K562 (cell line): ENCODE results near the gene EXOC3L1. TPM values are rescaled to one million over a fixed set of nuclear protein-coding genes. Genes with fewer than 3 reads are reported as not detected.

Source experiments
- ADNP ChIP-seq: fragments of 200-800 bp; sonication (Bioruptor generic); IDR thresholded peaks from 2 replicates; pipeline ENCODE4 v1.6.1; 2016; ENCODE audit warnings: missing genetic modification characterization, missing compliant biosample characterization
- FOXA3 ChIP-seq, 2 experiments: fragments of 450-650 bp in 1 of 2; sonication (generic) in 1 of 2; formaldehyde crosslinking; IDR thresholded peaks in 1 of 2; conservative IDR thresholded peaks in 1 of 2; 2 replicates each; pipeline versions ENCODE4 v1.4.0 to v1.8.0; 2020 to 2022; ENCODE audit warnings: mild to moderate bottlenecking in 2 of 2, missing genetic modification reagents in 1 of 2
- GABPB1 ChIP-seq: sonication (generic); formaldehyde crosslinking; IDR thresholded peaks from 2 replicates; pipeline ENCODE4 v1.8.0; 2022; ENCODE audit warnings: mild to moderate bottlenecking, missing genetic modification reagents
- IRF2 ChIP-seq: sonication (generic); formaldehyde crosslinking; IDR thresholded peaks from 2 replicates; pipeline ENCODE4 v1.8.1; 2022; ENCODE audit warnings: mild to moderate bottlenecking, missing genetic modification reagents
- JUND ChIP-seq, 2 experiments: IDR thresholded peaks; 2 replicates in 1 of 2; 3 replicates in 1 of 2; pipeline ENCODE4 v1.6.1; 2011; ENCODE audit warnings: borderline replicate concordance in 2 of 2, low read depth in 2 of 2, low read length in 2 of 2, improper control_type of control experiment in 1 of 2, missing biosample characterization in 1 of 2, missing genetic modification characterization in 1 of 2, missing genetic modification reagents in 1 of 2
- MYBL2 ChIP-seq, 2 experiments: fragments of 450-650 bp in 1 of 2; sonication (generic) in 1 of 2; formaldehyde crosslinking in 1 of 2; IDR thresholded peaks; 2 replicates each; pipeline versions ENCODE4 v1.6.1 to v1.8.1; 2017 to 2022; ENCODE audit warnings: borderline replicate concordance in 1 of 2, inconsistent platforms in 1 of 2, low read depth in 1 of 2, mild to moderate bottlenecking in 1 of 2, missing genetic modification reagents in 1 of 2, moderate library complexity in 1 of 2
- MYC ChIP-seq, 2 experiments: fragments of 250-450 bp in 1 of 2; sonication (Bioruptor Pico) in 1 of 2; IDR thresholded peaks; 2 replicates each; pipeline versions ENCODE4 v1.5.1 to v1.6.1; 2012 to 2021; ENCODE audit warnings: low read depth in 2 of 2, borderline replicate concordance in 1 of 2, improper control_type of control experiment in 1 of 2, low read length in 1 of 2, mild to moderate bottlenecking in 1 of 2, moderate library complexity in 1 of 2
- PRMT5 ChIP-seq: sonication (generic); formaldehyde crosslinking; IDR thresholded peaks from 2 replicates; pipeline ENCODE4 v1.5.0; 2020; ENCODE audit warnings: missing genetic modification reagents
- RAD21 ChIP-seq, 2 experiments: fragments of 250-450 bp in 1 of 2; fragments of 450-650 bp in 1 of 2; sonication (Bioruptor Pico) in 1 of 2; formaldehyde crosslinking in 1 of 2; IDR thresholded peaks in 1 of 2; conservative IDR thresholded peaks in 1 of 2; 2 replicates each; pipeline versions ENCODE4 v1.4.0 to v1.8.0; 2020 to 2022; ENCODE audit warnings: mild to moderate bottlenecking in 2 of 2, moderate library complexity in 1 of 2
- ZNF551 ChIP-seq: fragments of 250-450 bp; sonication (Bioruptor Pico); IDR thresholded peaks from 2 replicates; pipeline ENCODE4 v1.5.0; 2021; ENCODE audit warnings: mild to moderate bottlenecking, moderate library complexity
- ZNF695 ChIP-seq: fragments of 450-650 bp; formaldehyde crosslinking; IDR thresholded peaks from 2 replicates; pipeline ENCODE4 v1.4.0; 2020; ENCODE audit warnings: mild to moderate bottlenecking, moderate library complexity
- polyA plus RNA-seq, 8 experiments: library from polyadenylated mRNA; depleted of rRNA in 4 of 8; stranded (reverse) in 5 of 8; unstranded in 3 of 8; fragments of >200 nt; fragmentation: Nextera tagmentation in 2 of 8; fragmentation: Illumina TruSeq in 1 of 8; extraction: Ambion mirVana in 2 of 8; extraction: Trizol in 1 of 8; gene quantifications; 2 replicates each; pipeline versions ENCODE4 v1.2.1 to v1.2.3, GENCODE V29; 2011 to 2014; ENCODE audit warnings: inconsistent platforms in 1 of 8, missing spikeins in 1 of 8
- total RNA-seq, 7 experiments: library from RNA; depleted of rRNA in 6 of 7; stranded (reverse); fragments of >200 nt in 6 of 7; fragmentation: Illumina TruSeq in 2 of 7; extraction: Trizol in 2 of 7; gene quantifications; 2 replicates each; pipeline versions ENCODE4 v1.2.1 to v1.2.3, GENCODE V29; 2011 to 2021; ENCODE audit warnings: low replicate concordance in 1 of 7
- TF ChIP-seq, protein P1 (sequence below), 2 experiments: fragments of 150-350 bp in 1 of 2; IDR thresholded peaks; 2 replicates each; pipeline ENCODE4 v1.6.1; 2012 to 2016; ENCODE audit warnings: low read depth in 2 of 2, low read length in 2 of 2, mild to moderate bottlenecking in 1 of 2, moderate library complexity in 1 of 2
- TF ChIP-seq, protein P2 (sequence below): fragments of 150-350 bp; conservative IDR thresholded peaks from 2 replicates; pipeline ENCODE4 v1.6.1; 2014; ENCODE audit warnings: low read length
- TF ChIP-seq, protein P3 (sequence below): sonication (generic); formaldehyde crosslinking; IDR thresholded peaks from 2 replicates; pipeline ENCODE4 v1.8.1; 2023; ENCODE audit warnings: mild to moderate bottlenecking, missing genetic modification reagents

The EXOC3L1 gene
- total and polyA plus RNA-seq, 9 of the 15 experiments (the other 6 are each of a cell fraction or from before 2014, with no cell fraction given): 0.08 TPM; not detected in 8

DNA sequence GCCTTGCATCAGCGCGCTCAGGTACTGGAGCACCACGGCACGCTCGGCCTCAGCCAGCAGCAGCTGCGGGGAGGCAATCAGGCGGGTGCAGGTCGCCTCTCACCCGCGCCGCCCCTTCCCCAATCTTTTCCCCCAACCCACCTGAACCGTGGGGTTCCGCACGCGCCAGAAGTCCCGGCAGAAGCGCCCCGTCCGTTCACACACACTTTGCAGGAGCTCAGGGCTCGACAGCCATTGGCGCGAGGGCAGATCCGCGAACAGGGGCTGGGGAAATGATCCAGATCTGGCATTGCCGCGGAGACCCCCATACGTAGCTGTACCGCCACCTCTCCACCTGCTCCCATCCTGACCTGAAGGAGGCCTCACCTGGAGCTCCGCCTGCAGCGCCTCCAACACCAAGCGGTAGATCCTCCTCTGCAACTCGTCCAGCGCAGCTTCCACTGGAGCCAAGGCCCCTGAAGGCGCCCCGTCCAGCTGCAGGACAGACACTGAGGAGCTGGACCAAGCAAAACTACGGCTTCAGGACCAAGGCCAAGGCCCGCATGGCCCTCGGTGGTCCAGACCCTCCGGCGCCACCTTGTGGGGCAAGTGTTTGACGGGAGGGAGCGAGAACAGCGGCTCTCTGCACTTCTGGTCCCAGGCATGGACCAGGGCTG is 4.8 kb downstream of the EXOC3L1 start (continued):
- TF ChIP-seq, protein P1, sequence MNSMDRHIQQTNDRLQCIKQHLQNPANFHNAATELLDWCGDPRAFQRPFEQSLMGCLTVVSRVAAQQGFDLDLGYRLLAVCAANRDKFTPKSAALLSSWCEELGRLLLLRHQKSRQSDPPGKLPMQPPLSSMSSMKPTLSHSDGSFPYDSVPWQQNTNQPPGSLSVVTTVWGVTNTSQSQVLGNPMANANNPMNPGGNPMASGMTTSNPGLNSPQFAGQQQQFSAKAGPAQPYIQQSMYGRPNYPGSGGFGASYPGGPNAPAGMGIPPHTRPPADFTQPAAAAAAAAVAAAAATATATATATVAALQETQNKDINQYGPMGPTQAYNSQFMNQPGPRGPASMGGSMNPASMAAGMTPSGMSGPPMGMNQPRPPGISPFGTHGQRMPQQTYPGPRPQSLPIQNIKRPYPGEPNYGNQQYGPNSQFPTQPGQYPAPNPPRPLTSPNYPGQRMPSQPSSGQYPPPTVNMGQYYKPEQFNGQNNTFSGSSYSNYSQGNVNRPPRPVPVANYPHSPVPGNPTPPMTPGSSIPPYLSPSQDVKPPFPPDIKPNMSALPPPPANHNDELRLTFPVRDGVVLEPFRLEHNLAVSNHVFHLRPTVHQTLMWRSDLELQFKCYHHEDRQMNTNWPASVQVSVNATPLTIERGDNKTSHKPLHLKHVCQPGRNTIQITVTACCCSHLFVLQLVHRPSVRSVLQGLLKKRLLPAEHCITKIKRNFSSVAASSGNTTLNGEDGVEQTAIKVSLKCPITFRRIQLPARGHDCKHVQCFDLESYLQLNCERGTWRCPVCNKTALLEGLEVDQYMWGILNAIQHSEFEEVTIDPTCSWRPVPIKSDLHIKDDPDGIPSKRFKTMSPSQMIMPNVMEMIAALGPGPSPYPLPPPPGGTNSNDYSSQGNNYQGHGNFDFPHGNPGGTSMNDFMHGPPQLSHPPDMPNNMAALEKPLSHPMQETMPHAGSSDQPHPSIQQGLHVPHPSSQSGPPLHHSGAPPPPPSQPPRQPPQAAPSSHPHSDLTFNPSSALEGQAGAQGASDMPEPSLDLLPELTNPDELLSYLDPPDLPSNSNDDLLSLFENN (IDR thresholded peaks at IDR 0.05; ENCODE audit: low read depth in 2 of 2, low read length in 2 of 2): no peak
- peak in 1 of 2 experiments; percentile 68; a peak in 1 of 4 replicates for TF ChIP-seq FOXA3 (CRISPR knock-in tag; conservative IDR thresholded peaks at IDR 0.05 in 1 of 2, IDR thresholded peaks at IDR 0.05 in 1 of 2)
- TF ChIP-seq MYC (IDR thresholded peaks at IDR 0.05; ENCODE audit: low read depth, low read length): peak; percentile 80
- TF ChIP-seq MYC (CRISPR knock-in tag; IDR thresholded peaks at IDR 0.05; ENCODE audit: borderline replicate concordance, low read depth): no peak
- peak; percentile 74 to 95 for TF ChIP-seq RAD21 (CRISPR knock-in tag; conservative IDR thresholded peaks at IDR 0.05 in 1 of 2, IDR thresholded peaks at IDR 0.05 in 1 of 2)
- TF ChIP-seq ADNP: no peak
- TF ChIP-seq IRF2 (CRISPR knock-in tag): no peak
- TF ChIP-seq, protein P2, sequence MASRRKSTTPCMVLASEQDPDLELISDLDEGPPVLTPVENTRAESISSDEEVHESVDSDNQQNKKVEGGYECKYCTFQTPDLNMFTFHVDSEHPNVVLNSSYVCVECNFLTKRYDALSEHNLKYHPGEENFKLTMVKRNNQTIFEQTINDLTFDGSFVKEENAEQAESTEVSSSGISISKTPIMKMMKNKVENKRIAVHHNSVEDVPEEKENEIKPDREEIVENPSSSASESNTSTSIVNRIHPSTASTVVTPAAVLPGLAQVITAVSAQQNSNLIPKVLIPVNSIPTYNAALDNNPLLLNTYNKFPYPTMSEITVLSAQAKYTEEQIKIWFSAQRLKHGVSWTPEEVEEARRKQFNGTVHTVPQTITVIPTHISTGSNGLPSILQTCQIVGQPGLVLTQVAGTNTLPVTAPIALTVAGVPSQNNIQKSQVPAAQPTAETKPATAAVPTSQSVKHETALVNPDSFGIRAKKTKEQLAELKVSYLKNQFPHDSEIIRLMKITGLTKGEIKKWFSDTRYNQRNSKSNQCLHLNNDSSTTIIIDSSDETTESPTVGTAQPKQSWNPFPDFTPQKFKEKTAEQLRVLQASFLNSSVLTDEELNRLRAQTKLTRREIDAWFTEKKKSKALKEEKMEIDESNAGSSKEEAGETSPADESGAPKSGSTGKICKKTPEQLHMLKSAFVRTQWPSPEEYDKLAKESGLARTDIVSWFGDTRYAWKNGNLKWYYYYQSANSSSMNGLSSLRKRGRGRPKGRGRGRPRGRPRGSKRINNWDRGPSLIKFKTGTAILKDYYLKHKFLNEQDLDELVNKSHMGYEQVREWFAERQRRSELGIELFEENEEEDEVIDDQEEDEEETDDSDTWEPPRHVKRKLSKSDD: 0 out of 2 replicates have a peak, but pooled peaks have one; percentile 38
- peak; percentile 86 for TF ChIP-seq GABPB1
- TF ChIP-seq ZNF695: no peak
- TF ChIP-seq ZNF551 (CRISPR knock-in tag): no peak
- TF ChIP-seq PRMT5 (CRISPR knock-in tag): peak; percentile 88
- no peak for TF ChIP-seq MYBL2 (IDR thresholded peaks at IDR 0.05; ENCODE audit: low read depth)
- TF ChIP-seq MYBL2 (CRISPR knock-in tag; IDR thresholded peaks at IDR 0.05; ENCODE audit: borderline replicate concordance): no peak
- peak; percentile 52 for TF ChIP-seq JUND (IDR thresholded peaks at IDR 0.05; ENCODE audit: borderline replicate concordance, low read depth, low read length)
- no peak; the same call in 2 of the 3 replicates for TF ChIP-seq JUND (tag; IDR thresholded peaks at IDR 0.05; ENCODE audit: borderline replicate concordance, low read depth, low read length)
- TF ChIP-seq, protein P3, sequence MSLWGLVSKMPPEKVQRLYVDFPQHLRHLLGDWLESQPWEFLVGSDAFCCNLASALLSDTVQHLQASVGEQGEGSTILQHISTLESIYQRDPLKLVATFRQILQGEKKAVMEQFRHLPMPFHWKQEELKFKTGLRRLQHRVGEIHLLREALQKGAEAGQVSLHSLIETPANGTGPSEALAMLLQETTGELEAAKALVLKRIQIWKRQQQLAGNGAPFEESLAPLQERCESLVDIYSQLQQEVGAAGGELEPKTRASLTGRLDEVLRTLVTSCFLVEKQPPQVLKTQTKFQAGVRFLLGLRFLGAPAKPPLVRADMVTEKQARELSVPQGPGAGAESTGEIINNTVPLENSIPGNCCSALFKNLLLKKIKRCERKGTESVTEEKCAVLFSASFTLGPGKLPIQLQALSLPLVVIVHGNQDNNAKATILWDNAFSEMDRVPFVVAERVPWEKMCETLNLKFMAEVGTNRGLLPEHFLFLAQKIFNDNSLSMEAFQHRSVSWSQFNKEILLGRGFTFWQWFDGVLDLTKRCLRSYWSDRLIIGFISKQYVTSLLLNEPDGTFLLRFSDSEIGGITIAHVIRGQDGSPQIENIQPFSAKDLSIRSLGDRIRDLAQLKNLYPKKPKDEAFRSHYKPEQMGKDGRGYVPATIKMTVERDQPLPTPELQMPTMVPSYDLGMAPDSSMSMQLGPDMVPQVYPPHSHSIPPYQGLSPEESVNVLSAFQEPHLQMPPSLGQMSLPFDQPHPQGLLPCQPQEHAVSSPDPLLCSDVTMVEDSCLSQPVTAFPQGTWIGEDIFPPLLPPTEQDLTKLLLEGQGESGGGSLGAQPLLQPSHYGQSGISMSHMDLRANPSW (CRISPR knock-in tag): 0 out of 2 replicates have a peak, but pooled peaks have one; percentile 59
